HG03280 (cell line): Measurements from ENCODE around the gene SCAMP2.
"Not testable (repeated sequence)": the region's sequence is repeated elsewhere in the genome, so short reads cannot be mapped to it uniquely, and the experiment has no call there.

ENCODE experiments used
- ATAC-seq: cut with Tn5 transposase; IDR thresholded peaks from one replicate; pipeline ENCODE4 v1.9.1; 2021; ENCODE audit warnings: mild to moderate bottlenecking, moderate library complexity; ENCODE audit not compliant: unreplicated experiment

SCAMP2 gene

DNA sequence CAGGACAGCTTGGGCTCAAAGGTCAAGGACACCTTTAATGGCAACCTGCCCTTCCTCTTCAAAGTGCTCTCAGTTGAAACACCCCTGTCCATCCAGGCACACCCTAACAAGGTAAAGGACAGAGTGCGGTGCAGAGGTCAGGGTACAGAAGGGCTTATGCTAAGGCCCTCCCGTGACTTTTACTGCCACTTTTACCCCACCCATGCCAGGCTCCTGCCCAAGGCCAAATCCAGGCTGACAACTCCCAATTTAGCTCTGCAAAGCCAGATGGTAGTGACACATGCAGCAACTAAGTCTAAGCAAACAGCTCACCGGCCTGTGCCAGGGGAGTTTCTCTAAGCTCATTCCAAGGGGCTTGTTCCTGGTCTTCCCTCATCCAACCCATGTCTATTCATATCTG, 18.3 kb upstream of the SCAMP2 start:
- no peak for ATAC-seq

DNA sequence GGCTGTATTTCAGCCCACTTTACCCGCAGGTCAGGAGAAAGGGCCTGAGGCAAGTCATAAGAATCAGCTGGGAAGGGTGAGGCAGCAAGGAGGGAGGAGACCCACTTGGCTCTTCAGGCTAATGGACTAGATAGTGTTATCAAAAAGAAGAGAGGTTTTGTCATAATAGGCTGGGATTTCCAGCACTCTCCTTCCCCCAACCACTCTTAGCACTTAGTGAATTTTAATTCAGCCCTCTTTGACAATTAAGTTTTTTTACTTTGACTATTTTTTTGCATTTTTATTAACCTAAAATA, 17.4 kb upstream of the SCAMP2 start:
- no peak for ATAC-seq

DNA sequence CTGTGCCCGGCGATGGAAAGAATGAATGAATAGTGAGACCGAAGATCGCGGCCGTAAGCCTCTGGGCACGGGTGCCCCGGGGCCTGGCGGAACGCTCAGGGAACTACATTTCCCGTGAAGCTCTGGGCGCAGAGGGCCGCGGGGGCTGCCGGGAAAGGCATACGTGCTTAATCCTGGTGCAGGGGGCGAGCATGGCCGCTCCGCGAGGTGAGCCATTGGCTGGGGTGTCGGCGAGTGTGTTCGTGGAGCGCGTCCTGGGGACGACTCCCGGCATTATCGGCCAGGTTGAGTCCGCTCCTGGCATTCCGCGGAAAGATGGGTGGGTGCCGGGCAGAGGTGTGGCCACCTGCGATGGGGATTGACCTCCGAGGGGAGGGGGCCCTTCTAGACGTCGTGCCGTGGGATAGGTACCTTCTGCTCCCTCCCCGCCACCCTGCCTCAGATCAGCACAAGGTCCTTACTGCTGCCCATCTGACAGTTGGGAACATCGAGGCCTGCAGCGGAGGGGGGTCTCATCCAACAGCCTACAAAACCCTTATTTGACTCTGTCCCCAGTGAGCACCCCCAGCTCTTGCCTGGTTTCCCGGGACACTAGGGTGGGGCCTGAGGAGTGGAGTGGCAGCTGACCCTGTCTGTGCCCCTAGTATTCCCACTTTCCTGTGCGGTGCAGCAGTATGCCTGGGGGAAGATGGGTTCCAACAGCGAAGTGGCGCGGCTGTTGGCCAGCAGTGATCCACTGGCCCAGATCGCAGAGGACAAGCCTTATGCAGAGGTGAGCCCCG, 16.9 kb upstream of the SCAMP2 start, which contains the start of gene MPI:
TSS of gene MPI (plus strand) at position 160 of the 782 bp plus-strand sequence. CDS start at position 192, 32 bp downstream.
- peak; percentile 94 for ATAC-seq

DNA sequence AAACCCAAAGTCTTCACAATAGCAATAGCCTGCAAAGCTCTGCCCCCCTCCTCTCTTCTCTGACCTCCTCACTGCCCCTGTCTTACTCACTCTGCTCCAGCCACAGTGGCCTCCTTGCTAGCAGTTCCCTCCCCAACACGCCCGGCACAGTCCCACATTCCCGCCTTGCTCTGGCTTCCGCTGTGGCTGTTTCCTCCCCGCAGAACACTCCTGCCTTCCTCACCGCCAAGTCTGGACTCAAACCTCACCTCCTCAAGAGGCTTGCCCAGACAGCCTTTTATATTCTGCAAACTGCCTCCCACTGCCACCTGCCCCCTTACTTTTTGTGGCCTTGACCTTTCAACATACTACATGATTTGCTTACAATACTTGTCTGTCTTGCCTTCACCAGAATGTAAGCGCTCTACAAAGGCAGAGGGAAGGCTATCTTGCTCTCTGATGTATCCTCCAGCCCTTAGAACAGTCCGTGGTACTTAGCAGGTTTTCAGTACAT, 16.3 kb upstream of the SCAMP2 start:
- peak; percentile 10 for ATAC-seq

DNA sequence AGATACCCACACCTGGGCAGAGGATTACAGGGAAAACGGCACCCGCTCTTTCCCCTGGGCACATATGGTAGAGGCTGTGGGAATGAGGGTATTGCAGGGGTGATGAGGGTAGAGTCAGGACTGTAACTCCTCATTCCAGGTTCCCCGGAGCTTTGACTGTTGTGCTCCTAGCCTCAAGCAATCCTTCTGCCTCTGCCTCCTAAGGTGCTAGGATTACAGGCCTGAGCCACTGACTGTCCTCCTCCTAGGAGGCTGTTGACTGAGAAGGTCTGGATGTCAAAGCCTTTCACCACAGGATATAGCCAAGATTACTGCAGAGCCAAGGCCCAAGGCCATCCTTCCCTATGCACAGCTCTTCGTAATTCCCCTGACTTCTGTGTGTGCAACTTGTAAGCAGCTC, 15.6 kb upstream of the SCAMP2 start:
- no peak for ATAC-seq

DNA sequence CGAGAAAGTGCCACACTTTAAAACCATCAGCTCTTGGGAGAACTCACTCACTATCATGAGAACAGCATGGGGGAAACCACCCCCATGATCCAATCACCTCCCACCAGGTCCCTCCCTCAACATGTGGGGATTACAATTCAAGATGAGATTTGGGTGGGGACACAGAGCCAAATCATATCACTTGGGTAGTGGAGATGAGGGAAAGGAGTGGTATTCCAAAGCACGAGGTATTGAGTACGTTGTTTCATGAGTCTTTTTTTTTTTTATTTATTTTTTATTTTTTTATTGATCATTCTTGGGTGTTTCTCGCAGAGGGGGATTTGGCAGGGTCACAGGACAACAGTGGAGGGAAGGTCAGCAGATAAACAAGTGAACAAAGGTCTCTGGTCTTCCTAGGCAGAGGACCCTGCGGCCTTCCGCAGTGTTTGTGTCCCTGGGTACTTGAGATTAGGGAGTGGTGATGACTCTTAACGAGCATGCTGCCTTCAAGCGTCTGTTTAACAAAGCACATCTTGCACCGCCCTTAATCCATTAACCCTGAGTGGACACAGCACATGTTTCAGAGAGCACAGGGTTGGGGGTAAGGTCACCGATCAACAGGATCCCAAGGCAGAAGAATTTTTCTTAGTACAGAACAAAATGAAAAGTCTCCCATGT, 14.5 kb upstream of the SCAMP2 start:
- ATAC-seq: not testable (repeated sequence)

DNA sequence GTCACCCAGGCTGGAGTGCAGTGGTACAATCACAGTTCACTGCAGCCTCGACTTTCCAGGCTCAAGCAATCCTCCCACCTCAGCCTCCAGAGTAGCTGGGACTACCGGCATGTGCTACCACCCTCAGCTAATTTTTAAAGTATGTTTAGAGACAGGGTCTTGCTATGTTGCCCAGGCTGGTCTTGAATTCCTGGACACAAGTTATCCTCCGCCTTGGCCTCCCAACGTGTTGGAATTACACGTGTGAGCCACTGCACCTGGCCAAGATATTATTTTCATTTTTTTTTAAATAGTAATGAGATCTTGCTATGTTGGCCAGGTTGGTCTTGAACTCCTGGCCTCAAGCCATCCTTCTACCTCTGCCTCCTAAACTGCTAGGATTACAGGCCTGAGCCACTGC, 12.3 kb upstream of the SCAMP2 start:
- ATAC-seq: no peak

DNA sequence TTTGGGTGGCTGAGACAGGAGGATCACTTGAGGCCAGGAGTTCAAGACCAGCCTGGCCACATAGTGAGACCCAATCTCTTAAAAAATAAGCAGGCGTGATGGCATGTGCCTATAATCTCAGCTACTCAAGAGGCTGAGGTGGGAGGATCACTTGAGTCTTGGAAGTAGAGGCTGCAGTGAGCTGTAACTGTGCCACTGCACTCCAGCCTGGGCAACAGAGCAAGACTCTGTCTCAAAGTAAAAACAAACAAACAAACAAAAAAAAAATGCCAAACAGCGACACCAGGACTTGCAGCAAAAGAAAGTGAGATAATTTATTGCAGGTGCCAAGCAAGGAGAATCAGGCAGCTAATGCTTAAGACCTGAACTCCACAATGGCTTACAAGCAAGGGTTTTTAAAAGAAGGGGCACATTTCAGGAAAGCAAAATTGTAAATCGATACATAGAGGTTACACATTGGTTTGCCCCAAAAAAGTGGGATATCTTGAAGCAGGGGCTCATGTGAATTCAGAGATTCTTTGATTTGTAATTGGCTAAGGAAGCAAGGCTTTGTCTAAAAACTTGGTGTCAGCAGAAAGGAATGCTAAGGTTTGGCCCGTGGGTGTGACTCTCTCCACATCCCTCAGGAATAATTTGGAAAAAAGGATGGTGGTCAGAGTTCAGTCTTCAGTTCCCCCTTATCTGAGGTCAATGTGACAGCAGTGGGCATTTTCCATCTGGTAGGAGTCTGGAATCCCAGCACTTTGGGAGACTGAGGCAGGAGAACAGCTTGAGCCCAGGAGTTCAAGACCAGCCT, 11.5 kb upstream of the SCAMP2 start:
- no peak for ATAC-seq

DNA sequence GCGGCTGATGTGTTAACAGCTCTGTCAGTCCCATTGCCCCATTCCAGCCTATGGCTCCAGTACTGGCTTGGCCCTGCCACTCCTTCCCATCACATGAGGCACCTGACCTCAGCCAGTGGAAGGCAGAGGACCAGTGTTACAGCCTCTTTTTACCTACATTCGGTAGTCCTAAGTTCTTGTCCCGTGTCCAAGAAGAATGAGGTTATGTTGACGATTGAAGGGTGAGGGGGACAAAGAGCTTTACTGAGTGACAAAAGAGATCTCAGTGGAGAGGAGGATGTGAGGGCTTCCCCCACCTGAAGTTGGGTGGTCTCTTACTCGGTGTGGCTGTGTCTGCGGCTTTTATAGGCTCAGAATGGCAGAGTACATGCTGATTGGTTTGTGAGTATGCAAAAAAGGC, 9.4 kb upstream of the SCAMP2 start:
- no peak for ATAC-seq

DNA sequence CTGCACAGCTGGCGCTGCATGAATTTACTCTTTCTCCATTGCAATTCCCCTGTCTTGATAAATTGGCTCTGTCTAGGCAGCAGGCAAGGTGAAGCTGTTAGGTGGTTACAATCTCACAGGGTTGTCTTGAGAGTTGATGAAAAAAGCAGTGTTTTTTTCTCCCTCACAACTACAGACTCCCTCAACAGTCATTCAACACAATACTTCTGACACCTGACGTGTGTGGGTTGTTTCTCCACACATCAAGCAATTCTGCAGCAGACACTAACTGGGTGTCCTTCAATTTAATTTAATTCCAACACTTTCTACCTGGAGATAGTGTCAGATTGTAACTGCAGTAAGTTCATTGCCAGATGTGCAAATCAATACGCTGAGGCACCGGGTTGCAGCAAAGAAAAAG, 5.1 kb upstream of the SCAMP2 start:
- ATAC-seq: no peak

DNA sequence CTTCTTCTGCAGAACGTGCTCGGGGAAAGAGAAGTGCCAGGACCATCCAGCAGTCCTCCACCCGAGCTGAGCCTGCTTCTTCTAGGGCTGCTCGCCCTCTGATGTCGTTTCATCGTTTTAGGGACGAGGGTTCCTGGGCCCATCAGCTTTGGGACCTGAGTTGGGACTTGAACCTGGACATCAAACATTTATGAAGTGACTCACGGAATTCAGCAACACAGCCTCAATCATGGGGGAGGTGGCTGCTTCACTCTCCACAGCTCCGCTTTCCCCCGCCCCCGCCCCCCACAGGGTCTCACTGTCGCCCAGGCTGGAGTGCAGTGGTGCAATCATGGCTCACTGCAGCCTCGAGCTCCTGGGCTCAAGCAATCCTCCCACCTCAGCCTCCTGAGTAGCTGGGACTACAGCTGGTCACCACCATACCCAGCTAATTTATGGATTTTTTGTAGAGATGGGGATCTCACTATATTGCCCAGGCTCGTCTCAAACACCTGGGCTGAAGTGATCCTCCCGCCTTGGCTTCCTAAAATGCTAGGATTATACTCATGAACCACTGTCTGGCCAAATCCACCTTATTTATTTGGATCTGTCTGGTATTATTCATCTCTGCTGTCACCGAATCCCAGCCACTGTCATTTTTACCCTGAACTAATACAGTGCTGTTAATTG, 725 bp upstream of the SCAMP2 start:
- ATAC-seq: no peak

DNA sequence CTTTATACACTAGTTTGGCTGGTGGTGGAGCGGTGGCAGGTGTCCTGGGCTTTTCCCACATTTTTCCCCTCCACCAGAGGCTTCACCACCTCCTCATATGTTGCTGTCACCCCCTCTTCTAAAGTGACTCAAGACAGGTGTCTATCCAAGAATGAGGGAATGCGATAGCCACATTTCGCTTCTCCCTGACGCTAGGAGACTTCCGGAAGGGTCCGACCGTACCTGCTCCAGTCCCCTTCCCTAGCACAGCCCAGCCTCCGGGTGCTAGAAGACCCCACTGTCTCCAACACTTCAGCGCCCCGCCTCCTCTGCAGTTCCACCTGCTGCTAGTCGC, 496 bp downstream of the SCAMP2 start:
- no peak for ATAC-seq

DNA sequence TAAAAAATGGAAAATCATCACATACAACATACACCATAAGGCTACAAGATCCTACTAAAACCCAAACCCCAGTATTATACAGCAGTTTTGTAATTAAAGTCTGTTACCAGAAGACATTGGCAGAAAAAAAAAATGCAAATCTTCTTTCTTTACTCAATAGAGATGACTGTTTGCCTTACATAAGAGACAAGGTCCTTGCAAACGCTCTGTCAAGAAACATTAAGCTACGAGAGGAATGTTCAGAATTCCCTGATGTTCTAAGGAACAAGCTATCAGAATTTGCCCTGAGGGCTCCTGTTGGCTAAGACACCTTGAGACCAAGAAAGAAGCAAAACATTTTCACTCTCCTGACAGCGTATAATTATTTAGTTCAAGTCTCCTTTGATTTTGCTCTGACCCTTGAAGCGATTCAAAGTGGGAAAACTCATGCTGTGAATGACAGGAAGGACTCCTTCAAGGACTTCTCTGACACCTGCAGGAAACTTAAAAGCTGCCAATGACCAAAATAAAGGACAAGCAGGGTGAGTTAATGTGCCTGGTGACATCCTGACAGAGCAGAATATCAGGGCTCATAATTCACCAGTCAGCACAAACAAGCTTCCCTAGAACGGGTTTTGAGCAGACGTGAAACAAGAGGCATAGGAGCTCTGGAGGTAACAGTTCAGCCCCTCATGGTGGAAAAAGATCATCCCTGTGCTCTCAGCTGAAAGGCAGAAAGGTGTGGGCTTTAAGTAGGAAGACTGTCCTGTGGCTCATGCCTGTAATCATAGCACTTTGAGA, 2.5 kb downstream of the SCAMP2 start:
- ATAC-seq: no peak

DNA sequence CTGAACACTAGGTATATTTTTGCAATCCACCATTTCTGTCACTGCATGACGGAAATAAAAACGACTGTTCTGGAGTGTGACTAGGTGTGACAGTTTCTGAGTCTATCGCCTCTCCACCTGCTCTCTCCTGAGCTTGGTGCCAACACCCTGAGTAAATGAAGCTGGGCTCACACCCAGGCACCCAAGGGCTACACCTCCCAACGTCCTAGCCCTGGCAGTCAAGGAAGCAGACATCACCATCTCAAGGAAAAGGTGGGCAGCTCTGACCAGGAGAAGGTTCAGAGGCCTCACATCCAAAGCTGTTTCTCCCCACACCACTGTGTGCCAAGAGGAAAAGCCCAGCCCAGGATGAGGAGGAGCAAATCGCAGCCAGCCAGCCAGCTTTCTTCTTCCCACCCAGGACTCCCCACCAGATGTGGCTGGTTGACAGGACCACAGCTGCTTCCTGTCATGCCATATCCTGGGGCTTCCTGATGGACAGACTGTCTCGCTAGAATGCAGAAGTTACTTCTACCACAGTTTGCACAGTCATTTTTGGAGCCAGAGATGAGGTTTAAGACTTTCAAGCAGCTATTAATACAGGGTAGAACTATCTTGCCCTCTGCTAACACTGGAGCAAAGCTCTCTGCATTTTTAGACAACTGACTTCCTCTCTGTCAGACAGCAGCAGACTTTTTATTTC, 3.3 kb downstream of the SCAMP2 start:
- peak; percentile 37 for ATAC-seq

DNA sequence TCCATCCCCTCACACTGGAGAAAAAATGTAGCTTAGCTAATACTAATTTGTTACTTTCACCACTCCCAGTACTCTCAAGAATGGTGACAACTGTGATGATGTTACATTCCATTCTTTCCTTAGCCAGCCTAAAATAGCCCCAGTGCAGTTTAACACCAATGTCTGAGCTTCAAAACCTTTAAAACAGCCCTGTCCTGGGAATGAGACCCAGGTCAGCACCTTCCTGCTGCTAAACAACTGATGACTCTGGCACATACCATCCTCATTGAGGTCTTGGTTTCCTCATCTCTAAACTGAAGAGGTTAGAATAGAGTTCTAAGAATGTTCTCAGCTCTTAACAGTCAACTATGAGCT, 3.8 kb downstream of the SCAMP2 start:
- no peak for ATAC-seq

DNA sequence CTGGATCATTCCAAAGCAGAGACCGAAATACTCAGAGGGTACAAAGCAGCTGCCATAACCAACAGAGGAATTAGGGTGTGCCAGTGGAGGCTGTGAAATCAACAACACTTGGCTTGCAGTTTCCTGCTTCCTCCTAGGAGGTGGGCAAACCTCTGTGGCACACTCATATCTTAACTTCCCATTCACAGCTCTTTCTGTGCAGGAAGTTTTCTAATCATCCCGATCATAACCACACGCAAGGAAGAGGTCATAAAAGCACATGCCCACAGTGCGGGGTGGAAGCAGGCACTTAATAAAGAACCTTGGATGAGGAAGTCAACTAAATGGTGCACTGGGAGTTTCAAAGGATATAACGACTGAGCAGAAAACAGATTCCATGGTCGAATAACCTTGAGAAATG, 5.1 kb downstream of the SCAMP2 start:
- no peak for ATAC-seq

DNA sequence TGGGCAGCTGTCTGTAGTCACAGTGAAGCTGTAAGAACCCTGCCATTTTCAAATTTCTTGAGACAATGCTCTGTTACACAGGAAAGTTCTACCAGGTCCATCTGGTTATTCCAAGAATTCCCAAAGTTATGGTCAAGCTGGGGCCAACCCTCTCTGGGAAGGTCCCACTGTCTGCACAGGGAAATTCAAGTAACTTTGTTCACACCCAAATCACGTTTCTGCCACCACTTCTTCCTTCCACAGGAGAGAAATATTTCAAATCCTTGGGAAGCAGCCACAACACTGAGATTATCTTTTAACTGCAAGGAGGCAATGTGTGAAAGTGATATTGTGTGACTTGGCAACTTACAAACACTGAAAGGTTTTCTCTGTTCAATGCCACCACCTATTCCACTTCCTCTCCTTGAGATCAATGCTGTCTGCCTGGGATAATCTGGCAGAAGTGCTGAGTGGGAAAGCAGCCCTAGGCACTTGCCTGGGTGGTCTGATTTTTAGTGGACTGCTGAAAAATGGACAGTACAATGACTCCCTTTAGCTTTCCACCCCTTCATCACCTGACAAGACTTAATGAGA, 5.6 kb downstream of the SCAMP2 start:
- no peak for ATAC-seq

DNA sequence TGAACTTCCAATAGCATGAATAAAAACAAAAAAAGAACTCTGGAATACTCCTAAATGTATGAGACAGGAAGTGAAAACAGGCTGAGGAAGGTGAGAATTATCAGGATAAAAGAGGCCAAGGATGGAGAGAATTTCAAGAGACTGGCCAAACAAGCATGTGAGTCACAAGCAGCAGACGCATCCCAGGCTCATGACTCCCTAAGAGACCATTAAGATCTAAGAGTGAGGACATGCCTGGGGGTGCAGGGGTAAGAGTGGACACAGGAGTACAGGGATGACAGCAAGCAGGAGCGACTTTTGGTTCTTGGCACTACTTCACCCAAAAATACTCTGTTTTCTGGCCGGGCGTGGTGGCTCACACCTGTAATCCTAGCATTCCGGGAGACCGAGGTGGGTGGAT, 7.1 kb downstream of the SCAMP2 start:
- no peak for ATAC-seq

DNA sequence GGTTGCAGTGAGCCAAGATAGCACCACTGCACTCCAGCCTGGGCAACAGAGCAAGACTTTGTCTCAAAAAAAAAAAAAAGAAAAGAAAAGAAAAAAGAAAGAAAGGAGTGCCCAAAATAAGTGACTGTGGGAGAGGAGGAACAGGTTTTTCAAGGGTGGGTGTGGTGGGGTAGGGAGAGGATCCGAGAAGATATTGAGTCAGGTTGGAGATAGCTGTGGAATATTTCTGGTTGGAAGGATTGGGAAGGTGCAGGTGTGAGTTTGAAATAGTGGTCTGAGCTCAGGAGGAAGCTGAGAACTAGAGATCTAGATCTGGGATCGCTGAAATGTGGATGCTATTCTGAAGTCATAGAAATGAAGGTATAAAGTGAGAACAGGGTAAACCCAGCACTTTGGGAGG, 7.8 kb downstream of the SCAMP2 start:
- no peak for ATAC-seq

DNA sequence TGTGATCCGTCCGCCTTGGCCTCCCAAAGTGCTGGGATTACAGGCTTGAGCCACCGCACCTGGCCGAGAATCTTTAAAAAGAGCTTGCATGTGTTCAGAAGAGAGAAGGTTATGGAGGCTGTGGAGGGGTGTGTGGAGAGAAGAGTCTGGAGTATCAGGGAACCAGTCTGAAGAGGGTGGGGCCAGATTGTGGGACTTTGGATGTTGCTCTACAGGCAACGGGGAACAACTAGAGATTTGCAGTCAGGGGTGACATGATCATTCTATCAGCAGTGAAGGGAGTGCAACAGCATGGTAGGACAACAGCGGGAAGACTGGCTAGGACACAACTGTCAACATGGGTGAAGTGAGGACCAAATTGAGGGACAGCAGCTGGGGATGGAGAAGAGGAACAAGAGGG, 8.9 kb downstream of the SCAMP2 start:
- no peak for ATAC-seq
